NT2/D1 (cell line): ENCODE data around the gene UCMA.
"Not testable (repeated sequence)": the region's sequence is repeated elsewhere in the genome, so short reads cannot be mapped to it uniquely, and the experiment has no call there.

Experiments used
- DNase-seq: peaks from one replicate; pipeline ENCODE4 v3.0.0-alpha.2; 2011; ENCODE audit warnings: low read depth, low spot score
- H3K27me3 ChIP-seq: 2 replicates; pipeline ENCODE4 v1.6.0; 2011; ENCODE audit warnings: mild to moderate bottlenecking; ENCODE audit not compliant: insufficient read length, insufficient read depth
- H3K36me3 ChIP-seq: 2 replicates; pipeline ENCODE4 v1.6.1; 2011; ENCODE audit warnings: mild to moderate bottlenecking, low read length, mixed read lengths; ENCODE audit not compliant: insufficient read depth, insufficient read length
- H3K4me1 ChIP-seq: 2 replicates; pipeline ENCODE4 v1.5.1; 2011; ENCODE audit not compliant: insufficient read depth, insufficient read length
- H3K4me3 ChIP-seq: 2 replicates; pipeline ENCODE4 v1.5.1; 2011; ENCODE audit warnings: low read depth; ENCODE audit not compliant: insufficient read length
- H3K9ac ChIP-seq: 2 replicates; pipeline ENCODE4 v1.6.0; 2011; ENCODE audit warnings: low read depth; ENCODE audit not compliant: insufficient read length
- H3K9me3 ChIP-seq: 2 replicates; pipeline ENCODE4 v1.5.1; 2011; ENCODE audit warnings: mild to moderate bottlenecking, low read length; ENCODE audit not compliant: insufficient read depth
- SUZ12 ChIP-seq: IDR thresholded peaks from 2 replicates; pipeline ENCODE4 v1.6.1; 2011; ENCODE audit not compliant: insufficient read length, insufficient read depth; ENCODE audit errors: extremely low read depth
- YY1 ChIP-seq: IDR thresholded peaks from 2 replicates; pipeline ENCODE4 v1.6.1; 2011; ENCODE audit not compliant: insufficient read length, insufficient read depth
- ZNF274 ChIP-seq: IDR thresholded peaks from 2 replicates; pipeline ENCODE4 v1.6.1; 2011; ENCODE audit warnings: mild to moderate bottlenecking, low read depth, low read length

UCMA gene

DNA sequence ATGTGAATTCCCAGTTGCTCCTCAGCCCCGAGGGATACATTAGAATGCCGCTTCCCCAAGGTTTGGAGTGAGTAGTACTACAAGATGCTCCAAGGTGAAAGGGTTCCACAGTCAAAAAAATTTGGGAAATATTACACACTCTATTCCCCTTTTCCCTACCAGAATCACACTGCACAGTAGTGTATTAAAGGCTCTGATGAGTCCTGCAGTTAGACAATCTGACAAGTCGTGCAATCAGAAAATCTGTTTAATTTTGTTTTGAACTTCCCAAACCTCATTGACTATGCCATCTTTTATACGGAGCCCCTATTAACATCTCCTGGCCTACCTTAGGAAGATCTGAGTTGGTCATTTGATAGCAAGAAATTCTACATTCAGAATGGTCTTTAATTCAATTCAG lies 13.6 kb upstream of the UCMA start:
- H3K9me3 ChIP-seq: no peaks in the 10 kb centered on the region
- no peaks in the 10 kb centered on the region for H3K4me1 ChIP-seq
- TF ChIP-seq SUZ12 (no peak), YY1 (no peak), ZNF274 (no peak)
- DNase-seq: no peak
- no peak overlapping the region for H3K9ac ChIP-seq
- H3K27me3 ChIP-seq: no peaks in the 10 kb centered on the region
- no peak overlapping the region for H3K4me3 ChIP-seq
- no peaks in the 10 kb centered on the region for H3K36me3 ChIP-seq

DNA sequence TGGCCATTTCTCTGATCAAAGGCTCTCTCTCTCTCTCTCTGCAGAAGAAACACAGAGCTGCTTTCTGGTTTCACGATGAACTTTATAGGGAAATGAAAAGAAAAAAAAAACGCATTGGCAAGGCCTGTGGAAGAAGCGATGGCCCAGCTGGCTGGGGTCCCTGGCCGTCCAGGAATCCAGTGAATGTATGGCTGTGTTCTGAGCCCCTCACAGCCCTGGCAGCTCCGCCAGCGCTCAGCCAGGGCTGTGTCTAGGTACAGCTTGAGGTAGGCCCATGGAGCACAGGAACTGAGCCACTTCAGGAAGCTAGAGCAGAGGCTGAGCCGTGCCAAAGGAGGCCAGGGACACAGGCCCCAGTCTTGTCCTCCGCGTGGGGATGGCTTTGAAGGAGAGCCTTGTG lies 13.1 kb upstream of the UCMA start:
- no peak overlapping the region for H3K9ac ChIP-seq
- no peaks in the 10 kb centered on the region for H3K4me1 ChIP-seq
- no peaks in the 10 kb centered on the region for H3K9me3 ChIP-seq
- H3K36me3 ChIP-seq: no peaks in the 10 kb centered on the region
- DNase-seq: no peak
- TF ChIP-seq YY1 (no peak), SUZ12 (no peak), ZNF274 (no peak)
- no peaks in the 10 kb centered on the region for H3K27me3 ChIP-seq
- H3K4me3 ChIP-seq: no peak overlapping the region

DNA sequence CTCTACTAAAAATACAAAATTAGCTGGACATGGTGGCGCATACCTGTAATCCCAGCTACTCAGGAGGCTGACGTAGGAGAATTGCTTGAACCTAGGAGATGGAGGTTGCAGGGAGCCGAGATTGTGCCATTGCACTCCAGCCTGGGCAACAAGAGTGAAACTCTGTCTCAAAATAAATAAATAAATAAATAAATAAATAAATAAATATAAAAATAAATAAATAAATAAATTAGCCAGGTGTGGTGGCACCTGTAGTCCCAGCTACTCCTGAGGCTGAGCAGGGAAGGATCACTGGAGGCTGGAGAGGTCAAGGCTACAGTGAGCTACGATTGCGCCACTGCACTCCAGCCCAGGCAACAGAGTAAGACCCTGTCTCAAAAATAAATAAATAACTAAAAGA lies 8.1 kb upstream of the UCMA start:
- H3K4me1 ChIP-seq, DNase-seq, H3K9me3 ChIP-seq, H3K4me3 ChIP-seq, H3K27me3 ChIP-seq, H3K36me3 ChIP-seq, H3K9ac ChIP-seq: not testable (repeated sequence)

DNA sequence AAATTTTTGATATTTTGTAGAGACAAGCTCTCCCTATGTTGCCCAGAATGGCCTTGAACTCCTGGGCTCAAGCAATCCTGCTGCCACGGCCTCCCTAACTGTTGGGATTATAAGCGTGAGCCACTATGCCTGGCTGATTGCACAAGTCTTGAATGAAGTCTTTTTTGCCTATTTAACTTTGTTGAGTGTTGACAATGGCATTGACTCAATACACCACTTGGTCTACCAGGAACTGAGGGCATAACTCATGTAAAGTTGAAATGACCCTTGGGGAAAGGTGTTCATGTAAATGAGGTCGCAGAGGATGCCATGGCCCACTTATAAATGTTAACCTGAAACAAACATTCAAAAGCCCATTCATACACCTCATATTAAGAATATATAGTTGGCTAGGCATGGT lies 7.4 kb upstream of the UCMA start:
- TF ChIP-seq YY1: no peak
- no peak for TF ChIP-seq ZNF274
- TF ChIP-seq SUZ12: no peak
- no peaks in the 10 kb centered on the region for H3K4me1 ChIP-seq
- no peaks in the 10 kb centered on the region for H3K36me3 ChIP-seq
- no peaks in the 10 kb centered on the region for H3K9me3 ChIP-seq
- no peaks in the 10 kb centered on the region for H3K27me3 ChIP-seq
- no peak overlapping the region for H3K9ac ChIP-seq
- DNase-seq: no peak
- no peak overlapping the region for H3K4me3 ChIP-seq

DNA sequence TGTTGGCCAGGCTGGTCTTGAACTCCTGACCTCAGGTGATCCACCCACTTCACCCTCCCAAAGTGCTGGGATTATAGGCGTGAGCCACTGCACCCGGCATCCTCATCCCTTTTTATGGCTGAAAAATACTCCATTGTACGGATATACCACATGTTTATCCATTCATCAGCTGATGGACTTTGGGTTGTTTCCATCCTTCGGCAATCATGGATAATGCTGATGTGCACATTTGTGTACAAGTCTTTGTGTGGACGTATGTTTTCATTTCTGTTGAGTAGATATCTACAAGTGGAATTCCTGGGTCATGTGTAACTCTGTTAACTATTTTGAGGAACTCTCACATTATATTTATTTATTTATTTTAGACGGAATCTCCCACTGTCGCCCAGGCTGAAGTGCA lies 5.7 kb upstream of the UCMA start:
- Histone ChIP-seq H3K9me3 (no peaks in the 10 kb centered on the region), H3K27me3 (no peaks in the 10 kb centered on the region), H3K4me1 (no peaks in the 10 kb centered on the region), H3K9ac (no peak overlapping the region), H3K4me3 (no peak overlapping the region), H3K36me3 (no peaks in the 10 kb centered on the region)
- no peak for DNase-seq
- TF ChIP-seq YY1 (no peak), SUZ12 (no peak), ZNF274 (no peak)

DNA sequence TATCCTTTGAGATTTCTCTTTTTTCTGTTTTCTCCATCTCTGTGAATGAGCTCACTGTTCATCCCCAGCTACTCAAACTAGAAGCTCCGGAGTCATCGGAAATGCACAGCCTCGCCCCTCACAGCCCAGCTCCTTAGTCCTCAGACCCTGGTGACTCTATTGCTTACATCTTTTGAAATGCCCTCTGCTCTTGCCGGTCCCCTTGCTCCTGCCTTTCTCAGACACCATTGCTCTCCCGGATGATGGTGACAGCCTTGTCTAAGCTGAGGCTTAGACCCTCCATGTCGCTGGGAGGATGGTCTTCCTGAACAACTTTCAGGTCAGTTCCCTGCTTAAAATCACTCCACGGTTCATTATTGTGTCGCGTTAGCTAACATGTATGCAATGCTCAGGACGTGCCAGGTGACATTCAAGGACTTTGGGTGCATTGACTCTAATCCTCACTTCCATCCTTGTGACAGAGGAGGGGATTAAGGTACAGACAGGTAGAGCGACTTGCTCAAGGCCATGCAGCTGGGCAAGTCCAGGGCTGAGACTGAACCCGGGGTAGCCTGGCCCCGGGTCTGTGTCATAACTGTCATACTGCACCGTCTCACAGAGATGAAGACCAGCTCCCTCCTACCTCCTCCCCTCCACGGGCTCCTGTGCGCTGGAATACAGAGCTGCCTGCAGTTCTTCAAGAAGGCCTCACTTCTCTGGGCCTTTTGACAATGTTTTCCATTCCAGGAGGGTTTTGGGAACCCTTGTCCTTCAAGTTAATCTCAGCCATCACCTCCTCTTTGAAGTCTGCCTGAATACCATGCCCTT lies 4.3 kb upstream of the UCMA start:
- Histone ChIP-seq H3K9ac (no peak overlapping the region), H3K36me3 (no peaks in the 10 kb centered on the region), H3K27me3 (no peaks in the 10 kb centered on the region), H3K4me1 (peaks cover 2% of the 10 kb centered on the region), H3K4me3 (no peak overlapping the region), H3K9me3 (no peaks in the 10 kb centered on the region)
- DNase-seq: no peak
- TF ChIP-seq YY1: no peak
- no peak for TF ChIP-seq ZNF274
- no peak for TF ChIP-seq SUZ12

DNA sequence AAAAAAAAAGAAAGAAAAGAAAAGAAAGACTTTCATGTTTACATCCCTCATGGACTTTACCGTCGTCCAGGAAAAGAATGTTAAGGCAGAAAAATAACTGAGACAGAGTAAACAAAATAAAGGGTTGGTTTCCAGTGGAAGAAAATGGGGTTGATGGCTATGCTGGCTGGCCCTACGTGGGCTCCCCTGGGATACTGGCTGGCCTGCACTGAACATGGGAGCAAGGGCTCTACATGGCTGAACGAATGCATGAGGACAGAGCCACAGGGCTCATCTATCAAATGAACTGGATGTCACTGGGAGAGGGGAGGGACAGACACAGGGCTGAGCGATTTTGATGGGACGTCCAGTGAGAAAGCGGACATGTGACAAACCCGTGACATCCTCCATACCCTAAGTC lies 2.5 kb upstream of the UCMA start:
- H3K9ac ChIP-seq: no peak overlapping the region
- no peaks in the 10 kb centered on the region for H3K27me3 ChIP-seq
- no peak for TF ChIP-seq YY1
- TF ChIP-seq SUZ12: no peak
- TF ChIP-seq ZNF274: no peak
- H3K4me1 ChIP-seq: peaks cover 2% of the 10 kb centered on the region
- H3K36me3 ChIP-seq: no peaks in the 10 kb centered on the region
- no peak for DNase-seq
- H3K9me3 ChIP-seq: no peaks in the 10 kb centered on the region
- no peak overlapping the region for H3K4me3 ChIP-seq

DNA sequence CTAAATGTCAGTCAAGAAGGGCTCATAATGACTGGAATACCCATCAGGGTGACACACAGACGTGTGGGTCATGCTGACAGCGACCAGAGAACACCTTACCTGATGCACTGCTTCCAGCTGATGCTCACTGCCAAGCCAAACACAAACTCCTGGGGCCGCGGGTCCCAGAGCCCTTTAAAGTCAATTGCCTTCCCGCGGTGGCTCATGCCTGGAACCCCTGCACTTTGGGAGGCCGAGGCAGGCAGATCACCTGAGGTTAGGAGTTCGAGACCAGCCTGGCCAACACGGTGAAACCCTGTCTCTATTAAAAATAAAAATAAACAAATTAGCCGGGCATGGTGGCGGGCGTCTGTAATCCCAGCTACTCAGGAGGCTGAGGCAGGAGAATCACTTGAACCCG lies 562 bp upstream of the UCMA start:
- H3K27me3 ChIP-seq, H3K9ac ChIP-seq, H3K4me3 ChIP-seq, H3K9me3 ChIP-seq, DNase-seq, H3K4me1 ChIP-seq, H3K36me3 ChIP-seq: not testable (repeated sequence)
